ENCODE data around the gene CD200R1L. TPM values are rescaled to one million over a fixed set of nuclear protein-coding genes. Genes with fewer than 3 reads are reported as not detected.

Gene CD200R1L
- total RNA-seq, 1 donor from 2014 or later = not detected

DNA sequence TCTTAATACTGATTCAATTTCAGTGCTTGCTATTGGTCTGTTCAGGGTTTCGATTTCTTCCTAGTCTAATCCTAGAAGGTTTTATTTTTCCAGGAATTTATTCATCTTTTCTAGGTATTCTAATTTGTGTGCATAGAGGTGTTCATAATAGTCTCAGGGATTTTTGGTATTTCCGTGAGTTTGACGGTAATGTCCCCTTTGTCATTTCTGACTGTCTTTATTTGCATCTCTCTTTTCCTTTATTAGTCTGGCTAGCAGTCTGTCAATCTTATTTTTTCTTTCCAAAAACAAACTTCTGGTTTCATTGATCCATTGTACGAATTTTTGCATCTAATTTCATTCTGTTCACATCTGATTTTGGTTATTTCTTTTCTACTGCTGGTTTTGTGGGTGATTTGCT, 35.2 kb upstream of the CD200R1L start:
- no peaks in the 10 kb centered on the region for H3K36me3 Mint-ChIP-seq
- H3K4me1 Mint-ChIP-seq (ENCODE audit: unreplicated experiment) = no peaks in the 10 kb centered on the region
- H3K4me3 Mint-ChIP-seq = no peak overlapping the region
- TF ChIP-seq, protein P1, sequence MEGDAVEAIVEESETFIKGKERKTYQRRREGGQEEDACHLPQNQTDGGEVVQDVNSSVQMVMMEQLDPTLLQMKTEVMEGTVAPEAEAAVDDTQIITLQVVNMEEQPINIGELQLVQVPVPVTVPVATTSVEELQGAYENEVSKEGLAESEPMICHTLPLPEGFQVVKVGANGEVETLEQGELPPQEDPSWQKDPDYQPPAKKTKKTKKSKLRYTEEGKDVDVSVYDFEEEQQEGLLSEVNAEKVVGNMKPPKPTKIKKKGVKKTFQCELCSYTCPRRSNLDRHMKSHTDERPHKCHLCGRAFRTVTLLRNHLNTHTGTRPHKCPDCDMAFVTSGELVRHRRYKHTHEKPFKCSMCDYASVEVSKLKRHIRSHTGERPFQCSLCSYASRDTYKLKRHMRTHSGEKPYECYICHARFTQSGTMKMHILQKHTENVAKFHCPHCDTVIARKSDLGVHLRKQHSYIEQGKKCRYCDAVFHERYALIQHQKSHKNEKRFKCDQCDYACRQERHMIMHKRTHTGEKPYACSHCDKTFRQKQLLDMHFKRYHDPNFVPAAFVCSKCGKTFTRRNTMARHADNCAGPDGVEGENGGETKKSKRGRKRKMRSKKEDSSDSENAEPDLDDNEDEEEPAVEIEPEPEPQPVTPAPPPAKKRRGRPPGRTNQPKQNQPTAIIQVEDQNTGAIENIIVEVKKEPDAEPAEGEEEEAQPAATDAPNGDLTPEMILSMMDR (conservative IDR thresholded peaks at IDR 0.05) = no peak
- no peak for DNase-seq (ENCODE audit: extremely low spot score, unreplicated experiment)
- H3K27ac Mint-ChIP-seq = no peak overlapping the region
- no peaks in the 10 kb centered on the region for H3K9me3 Mint-ChIP-seq
- H3K27me3 Mint-ChIP-seq = peaks cover 5% of the 10 kb centered on the region

DNA sequence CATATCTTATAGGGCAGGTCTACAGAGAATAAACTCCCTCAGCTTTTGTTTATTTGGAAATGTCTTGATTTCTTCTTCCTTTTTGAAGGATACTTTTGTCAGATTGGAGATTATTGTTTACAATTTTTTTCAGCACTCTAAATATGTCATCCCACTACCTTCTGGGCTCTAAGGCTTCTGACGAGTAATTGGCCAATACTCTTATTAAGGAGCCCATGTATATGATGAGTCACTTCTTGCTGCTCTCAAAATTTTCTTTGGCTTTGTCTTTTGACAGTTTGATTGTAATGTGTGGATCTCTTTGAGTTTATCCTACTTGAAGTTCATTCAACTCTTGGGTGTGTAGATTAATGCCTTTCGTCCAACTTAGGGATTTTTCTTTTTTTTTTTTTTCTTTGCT, 28.9 kb upstream of the CD200R1L start:
- Mint-ChIP-seq H3K36me3 (no peaks in the 10 kb centered on the region), H3K27ac (no peak overlapping the region), H3K9me3 (no peaks in the 10 kb centered on the region), H3K4me1 (ENCODE audit: unreplicated experiment) (no peaks in the 10 kb centered on the region), H3K27me3 (no peaks in the 10 kb centered on the region), H3K4me3 (no peak overlapping the region)
- DNase-seq (ENCODE audit: extremely low spot score, unreplicated experiment) = no peak
- TF ChIP-seq, protein P1 (conservative IDR thresholded peaks at IDR 0.05) = no peak

DNA sequence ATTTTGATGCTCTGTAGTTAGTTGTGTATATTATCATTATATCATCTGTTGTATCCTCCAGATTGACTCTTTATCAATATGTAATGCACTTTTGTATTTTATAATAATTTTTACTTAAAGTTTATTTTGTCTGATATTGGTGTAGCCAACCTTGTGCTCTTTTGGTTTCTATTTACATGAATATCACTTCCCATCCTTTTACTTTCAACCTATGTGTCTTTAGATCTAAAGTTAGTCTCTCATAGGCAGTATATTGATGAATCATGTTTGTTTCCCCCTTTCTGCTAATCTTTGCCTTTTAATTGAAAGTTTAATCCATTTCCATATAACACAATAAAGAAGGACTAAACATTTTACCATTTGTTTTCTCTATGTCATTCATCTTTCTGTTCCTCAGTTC, 28.1 kb upstream of the CD200R1L start:
- Mint-ChIP-seq H3K27me3 (no peaks in the 10 kb centered on the region), H3K27ac (no peak overlapping the region), H3K4me3 (no peak overlapping the region), H3K4me1 (ENCODE audit: unreplicated experiment) (no peaks in the 10 kb centered on the region), H3K9me3 (no peaks in the 10 kb centered on the region), H3K36me3 (no peaks in the 10 kb centered on the region)
- TF ChIP-seq, protein P1 (conservative IDR thresholded peaks at IDR 0.05) = no peak
- no peak for DNase-seq (ENCODE audit: extremely low spot score, unreplicated experiment)

DNA sequence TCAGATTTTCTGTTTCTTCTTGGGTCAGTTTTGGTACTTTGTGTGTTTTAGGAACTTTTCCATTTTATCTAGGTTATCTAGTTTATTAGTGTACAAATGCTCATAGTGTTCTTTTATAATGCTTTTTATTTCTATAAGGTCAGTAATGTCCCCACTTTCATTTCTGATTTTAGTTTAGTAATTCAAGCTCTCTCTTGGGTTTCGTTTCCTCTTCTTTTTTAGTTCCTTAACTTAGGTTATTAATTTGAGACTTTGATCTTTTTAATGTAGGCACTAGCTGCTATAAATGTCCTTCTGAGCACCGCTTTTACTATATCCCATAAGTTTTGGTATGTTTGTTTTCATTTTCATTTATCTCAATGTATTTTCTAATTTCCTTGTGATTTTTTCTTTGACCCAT, 27.0 kb upstream of the CD200R1L start:
- no peaks in the 10 kb centered on the region for H3K36me3 Mint-ChIP-seq
- H3K27ac Mint-ChIP-seq = no peak overlapping the region
- H3K27me3 Mint-ChIP-seq = no peaks in the 10 kb centered on the region
- H3K4me3 Mint-ChIP-seq = no peak overlapping the region
- TF ChIP-seq, protein P1 (conservative IDR thresholded peaks at IDR 0.05) = no peak
- no peak for DNase-seq (ENCODE audit: extremely low spot score, unreplicated experiment)
- H3K9me3 Mint-ChIP-seq = no peaks in the 10 kb centered on the region
- H3K4me1 Mint-ChIP-seq (ENCODE audit: unreplicated experiment) = no peaks in the 10 kb centered on the region

DNA sequence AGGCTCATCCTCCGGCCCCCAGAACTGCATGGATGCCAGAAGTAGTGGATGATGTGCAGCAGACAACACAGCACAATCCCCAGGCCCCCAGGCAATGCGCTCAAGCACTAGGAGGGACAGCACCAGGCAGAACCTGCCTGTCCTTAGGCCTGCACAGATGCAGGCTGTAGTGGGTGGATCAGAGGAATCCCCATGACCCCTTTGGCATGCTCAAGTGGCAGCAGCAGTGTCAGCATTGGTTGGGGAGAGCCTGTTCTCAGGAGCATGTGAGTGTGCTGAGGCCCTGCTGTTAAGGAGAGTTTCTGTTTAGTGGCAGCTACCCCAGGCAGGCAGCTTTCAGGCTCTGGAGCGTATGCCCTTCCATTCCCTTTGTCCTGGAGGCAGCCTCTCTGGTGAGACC, 25.1 kb upstream of the CD200R1L start:
- Mint-ChIP-seq H3K9me3 (no peaks in the 10 kb centered on the region), H3K36me3 (no peaks in the 10 kb centered on the region), H3K27me3 (no peaks in the 10 kb centered on the region), H3K4me1 (ENCODE audit: unreplicated experiment) (no peaks in the 10 kb centered on the region), H3K27ac (no peak overlapping the region), H3K4me3 (no peak overlapping the region)
- DNase-seq (ENCODE audit: extremely low spot score, unreplicated experiment) = no peak
- TF ChIP-seq, protein P1 (conservative IDR thresholded peaks at IDR 0.05) = no peak

DNA sequence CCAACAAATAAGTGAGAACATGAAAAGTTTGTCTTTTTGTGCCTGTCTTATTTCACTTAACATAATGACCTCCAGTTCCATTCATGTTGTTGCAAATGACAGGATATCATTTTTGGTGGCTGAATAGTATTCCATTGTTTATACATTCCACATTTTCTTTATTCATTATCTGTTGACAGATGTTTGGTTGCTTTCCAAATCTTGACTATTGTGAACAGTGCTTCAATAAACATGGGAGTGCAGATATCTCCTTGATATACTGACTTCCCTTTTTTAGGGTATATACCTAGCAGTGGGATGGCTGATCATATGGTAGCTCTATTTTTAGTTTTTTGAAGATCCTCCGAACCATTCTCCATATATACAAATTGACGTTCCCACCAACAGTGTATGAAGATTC, 19.1 kb upstream of the CD200R1L start:
- DNase-seq (ENCODE audit: extremely low spot score, unreplicated experiment) = no peak
- Mint-ChIP-seq H3K36me3 (no peaks in the 10 kb centered on the region), H3K4me3 (no peak overlapping the region), H3K9me3 (peaks cover 3% of the 10 kb centered on the region), H3K27me3 (no peaks in the 10 kb centered on the region), H3K27ac (no peak overlapping the region), H3K4me1 (ENCODE audit: unreplicated experiment) (no peaks in the 10 kb centered on the region)
- TF ChIP-seq, protein P1 (conservative IDR thresholded peaks at IDR 0.05) = no peak
